Spleen (tissue), 11 donors: Measurements from ENCODE around the gene LEKR1. TPM values are rescaled to one million over a fixed set of nuclear protein-coding genes. Genes with fewer than 3 reads are reported as not detected.
A peak's percentile ranks its signal among the peaks of the same experiment; 100 is the strongest.

Experiments
- DNase-seq: peaks from one replicate; pipeline ENCODE4 v3.0.0-alpha.2; 2020
- H3K27ac ChIP-seq, 8 donors: fragments of 200-600 bp; sonication (generic) in 7 of 8; 1 replicate in 4 of 8; 2 replicates in 4 of 8; pipeline versions ENCODE4 v1.5.0 to v1.8.0; 2016 to 2021; ENCODE audit warnings: inconsistent platforms in 4 of 8, mild to moderate bottlenecking in 4 of 8, moderate library complexity in 1 of 8
- H3K27me3 ChIP-seq, 7 donors: fragments of 200-600 bp; sonication (generic) in 6 of 7; replicated peaks in 1 of 7; 1 replicate in 4 of 7; 2 replicates in 3 of 7; pipeline versions ENCODE4 v1.5.0 to v1.8.0; 2016 to 2021; ENCODE audit warnings: inconsistent platforms in 3 of 7, mild to moderate bottlenecking in 1 of 7
- H3K36me3 ChIP-seq, 6 donors: fragments of 200-600 bp; sonication (generic) in 5 of 6; 1 replicate in 4 of 6; 2 replicates in 2 of 6; pipeline versions ENCODE4 v1.5.0 to v1.8.0; 2016 to 2021; ENCODE audit warnings: inconsistent platforms in 2 of 6
- H3K4me1 ChIP-seq, 6 donors: fragments of 200-600 bp; sonication (generic) in 5 of 6; 1 replicate in 3 of 6; 2 replicates in 3 of 6; pipeline versions ENCODE4 v1.5.0 to v1.8.0; 2016 to 2021; ENCODE audit warnings: inconsistent platforms in 3 of 6
- H3K4me3 ChIP-seq, 8 donors: fragments of 200-600 bp; sonication (generic) in 7 of 8; 1 replicate in 4 of 8; 2 replicates in 4 of 8; pipeline versions ENCODE4 v1.5.0 to v1.8.0; 2016 to 2021; ENCODE audit warnings: inconsistent platforms in 4 of 8, mild to moderate bottlenecking in 4 of 8, moderate library complexity in 2 of 8
- H3K9me3 ChIP-seq, 8 donors: fragments of 200-600 bp; sonication (generic) in 7 of 8; 1 replicate in 4 of 8; 2 replicates in 4 of 8; pipeline versions ENCODE4 v1.5.0 to v1.8.0; 2016 to 2021; ENCODE audit warnings: inconsistent platforms in 4 of 8
- CTCF ChIP-seq, 11 experiments: fragments of 200-600 bp in 7 of 11; fragments of 450-650 bp in 4 of 11; sonication (generic) in 4 of 11; IDR thresholded peaks in 8 of 11; conservative IDR thresholded peaks in 3 of 11; 1 replicate in 7 of 11; 2 replicates in 4 of 11; pipeline versions ENCODE4 v1.4.0 to v1.8.0; 2016 to 2021; ENCODE audit warnings: antibody characterized with exemption in 11 of 11, inconsistent platforms in 4 of 11, mild to moderate bottlenecking in 1 of 11
- POLR2A ChIP-seq, 3 donors: fragments of 450-650 bp; IDR thresholded peaks; one replicate each; pipeline ENCODE4 v1.5.1; 2017; ENCODE audit warnings: antibody characterized with exemption in 3 of 3, mild to moderate bottlenecking in 1 of 3
- POLR2AphosphoS5 ChIP-seq, 3 donors: sonication (generic); formaldehyde crosslinking; IDR thresholded peaks; one replicate each; pipeline ENCODE4 v1.5.1; 2017; ENCODE audit warnings: antibody characterized with exemption in 3 of 3
- WGBS, 5 donors: extraction: QIAGEN DNeasy Blood & Tissue Kit in 3 of 5; methylation state at CpG; one replicate each; pipeline versions ENCODE4 v1.1.5 to v1.1.7; 2013 to 2018; 5-methylcytosine and 5-hydroxymethylcytosine counted together
- intact Hi-C: fragments of 100-400 bp; cut with DNase I; formaldehyde crosslinking; loops from one replicate; pipeline ENCODE4 v1.15.0; 2023; ENCODE audit warnings: low total_unique reads
- polyA plus RNA-seq, 3 donors: library from polyadenylated mRNA; stranded (reverse); fragments of 200-250 nt; gene quantifications; one replicate each; pipeline ENCODE4 v1.2.1, GENCODE V29; 2013
- total RNA-seq, 7 donors: library from RNA; depleted of rRNA in 3 of 7; stranded (reverse); fragments of >200 nt in 3 of 7; fragmentation: NEBNext Ultra II Directional in 4 of 7; extraction: Animal tissue kit (Norgen Biotek cat#: 25700) in 4 of 7; gene quantifications; one replicate each; pipeline versions ENCODE4 v1.1.0 to v1.2.1, GENCODE V29; 2016 to 2021
- donor health status: healthy with polysubstance abuse.
- donor health status: DM: no; HTN: no; CAD: no; lungs with moderate emphysema.
- donor health status: DM: no; HTN: no; CAD: no.
- donor health status: Bipolar disorder and iron deficiency.
- donor health status: healthy.
- donor health status: DM: no; HTN: no; CAD: no.
- donor health status: DM: yes; HTN: yes; CAD: no.

LEKR1 gene
- total and polyA plus RNA-seq, 10 donors, result 0.48 to 7.5 (median 2.5) TPM

DNA sequence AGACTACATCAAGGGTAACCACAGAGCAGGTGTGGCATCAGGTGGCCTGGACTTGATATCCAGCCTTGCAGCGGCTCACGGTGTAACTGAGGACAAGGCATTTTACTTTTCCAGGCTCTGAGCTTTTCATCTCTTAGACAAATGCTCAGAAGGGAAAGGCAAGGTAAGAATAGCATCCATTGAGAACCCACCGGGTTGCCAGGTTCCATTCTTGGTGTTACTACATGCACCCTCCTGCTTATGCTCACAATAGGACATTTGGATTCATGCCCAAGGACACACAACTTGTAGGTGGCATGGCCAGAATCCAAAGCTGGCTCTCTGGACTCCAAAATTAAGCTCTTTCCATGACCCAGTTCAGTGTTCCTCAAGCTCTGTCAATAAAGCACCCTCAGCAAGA lies 248.3 kb downstream of the LEKR1 start:
- Histone ChIP-seq H3K27me3 (no peaks in the 10 kb centered on the region), H3K4me1 (peaks cover 0 to 9% (median 0%) of the 10 kb centered on the region in 6 donors)
- WGBS, 5 donors, result 87 to 94% (median 92%) methylated on average over 3 of the region's 3 CpGs

DNA sequence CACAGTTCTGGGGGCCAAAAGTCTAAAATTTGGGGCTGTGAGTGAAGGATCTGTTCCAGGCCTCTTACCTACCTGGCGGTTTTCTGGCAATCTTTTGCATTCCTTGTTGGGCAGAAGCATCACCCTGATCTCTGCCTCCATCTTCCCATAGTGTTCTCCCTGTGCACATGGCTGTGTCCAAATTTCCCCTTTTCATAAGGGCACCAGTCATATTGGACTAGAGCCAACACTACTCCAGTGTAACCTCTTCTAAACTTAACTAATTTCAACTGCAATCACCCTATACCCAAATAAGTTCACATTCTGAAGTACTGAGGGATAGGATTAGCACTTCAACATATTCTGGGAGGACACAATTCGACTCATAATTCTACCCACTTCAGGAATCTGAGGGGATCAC lies 248.8 kb downstream of the LEKR1 start:
- no peak overlapping the region for H3K27ac ChIP-seq
- intact Hi-C loops, result no loop called here
- H3K4me3 ChIP-seq, result no peak overlapping the region
- no peaks in the 10 kb centered on the region for H3K27me3 ChIP-seq
- peaks cover 0 to 7% (median 0%) of the 10 kb centered on the region in 6 donors for H3K4me1 ChIP-seq
- H3K36me3 ChIP-seq, result no peaks in the 10 kb centered on the region
- DNase-seq, result no peak
- TF ChIP-seq POLR2AphosphoS5 (IDR thresholded peaks at IDR 0.05) (no peak), CTCF (IDR thresholded peaks at IDR 0.05 in 8 of 11, conservative IDR thresholded peaks at IDR 0.05 in 3 of 11) (no peak)
- H3K9me3 ChIP-seq, result no peaks in the 10 kb centered on the region
- 85 to 96% (median 86%) methylated on average over 2 of the region's 2 CpGs for WGBS, 5 donors

More for the DNA sequence above, 248.3 kb downstream of the LEKR1 start:
- Histone ChIP-seq H3K4me3 (no peak overlapping the region), H3K36me3 (no peaks in the 10 kb centered on the region), H3K27ac (no peak overlapping the region), H3K9me3 (no peaks in the 10 kb centered on the region)
- no peak for DNase-seq
- intact Hi-C loops, result no loop called here
- TF ChIP-seq CTCF (IDR thresholded peaks at IDR 0.05 in 8 of 11, conservative IDR thresholded peaks at IDR 0.05 in 3 of 11) (no peak), POLR2AphosphoS5 (IDR thresholded peaks at IDR 0.05) (no peak), POLR2A (IDR thresholded peaks at IDR 0.05) (no peak)

DNA sequence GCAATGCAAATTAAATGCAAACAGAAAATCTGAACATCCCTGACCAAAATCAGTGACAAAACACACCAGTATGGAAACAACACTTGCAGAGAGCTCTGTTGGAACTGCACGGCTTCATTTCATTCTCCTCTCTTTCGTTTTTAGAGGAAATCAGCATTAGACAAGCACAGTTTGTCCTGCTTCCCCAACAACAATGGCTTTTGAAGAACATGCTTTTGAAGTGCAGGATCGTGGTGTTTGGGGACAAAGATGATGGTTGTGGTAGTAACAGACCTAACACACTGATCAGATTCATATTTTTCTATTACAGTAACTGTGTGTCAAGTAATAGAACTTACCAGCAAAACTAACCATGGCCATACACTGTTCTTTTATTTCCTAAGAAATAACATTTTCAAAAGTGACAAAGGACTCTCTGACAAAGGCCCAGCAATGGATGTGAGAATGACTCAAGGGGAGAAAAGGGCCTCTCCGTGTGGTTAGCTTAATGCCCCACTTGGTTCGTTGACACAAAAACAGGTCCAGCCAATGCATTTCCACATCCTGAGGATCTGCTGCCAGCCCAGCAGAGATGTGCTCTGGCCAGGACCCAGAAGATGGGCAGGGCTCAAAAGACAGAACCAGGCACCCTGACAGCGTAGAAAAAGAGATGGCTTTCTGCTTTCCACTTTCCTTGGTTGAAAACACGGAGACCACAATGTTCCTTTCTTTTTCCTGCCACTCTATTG lies 249.7 kb downstream of the LEKR1 start:
- H3K4me3 ChIP-seq, result no peak overlapping the region
- H3K27me3 ChIP-seq, result no peaks in the 10 kb centered on the region
- no peaks in the 10 kb centered on the region for H3K4me1 ChIP-seq
- TF ChIP-seq POLR2A (IDR thresholded peaks at IDR 0.05), result no peak
- 44 to 54% (median 48%) methylated on average over 7 of the region's 7 CpGs for WGBS, 5 donors
- H3K9me3 ChIP-seq, result no peaks in the 10 kb centered on the region
- intact Hi-C loops, result no loop called here
- DNase-seq, result no peak
- peak overlapping the region in 1 of 8 donors; percentile 3 for H3K27ac ChIP-seq
- H3K36me3 ChIP-seq, result no peaks in the 10 kb centered on the region

- Histone ChIP-seq H3K36me3 (no peaks in the 10 kb centered on the region), H3K9me3 (no peaks in the 10 kb centered on the region), H3K27ac (no peak overlapping the region), H3K4me3 (no peak overlapping the region), H3K4me1 (peaks cover 0 to 10% (median 8%) of the 10 kb centered on the region in 6 donors), H3K27me3 (no peaks in the 10 kb centered on the region)
- 79 to 96% (median 89%) methylated on average over 4 of the region's 4 CpGs for WGBS, 5 donors
- DNase-seq, result no peak
- intact Hi-C loops, result no loop called here
- TF ChIP-seq POLR2A (IDR thresholded peaks at IDR 0.05) (no peak), POLR2AphosphoS5 (IDR thresholded peaks at IDR 0.05) (no peak), CTCF (IDR thresholded peaks at IDR 0.05 in 8 of 11, conservative IDR thresholded peaks at IDR 0.05 in 3 of 11) (no peak)
Measured at GRCh38 chr3:157077565-157077991, 251.4 kb downstream of the LEKR1 start.
